HG03095 (cell line): ENCODE data around the gene UGT2B17.

Experiments used
- ATAC-seq: cut with Tn5 transposase; IDR thresholded peaks from one replicate; pipeline ENCODE4 v1.9.1; 2021; ENCODE audit warnings: moderate library complexity; ENCODE audit not compliant: unreplicated experiment

Gene UGT2B17

GRCh38 chr4:68489338-68489737 is 86.8 kb downstream of the UGT2B17 start:
- ATAC-seq, result no peak
